OCI-LY7 (cell line): ENCODE measurements around the gene ACVR1B.

Experiments used
- CTCF ChIP-seq: fragments of 200-600 bp; sonication (generic); conservative IDR thresholded peaks from 2 replicates; pipeline ENCODE4 v1.5.1; 2014; ENCODE audit warnings: mild to moderate bottlenecking, antibody characterized with exemption, low read length, moderate library complexity, mixed read lengths
- EZH2phosphoT487 ChIP-seq: fragments of 200-600 bp; sonication (generic); IDR thresholded peaks from 2 replicates; pipeline ENCODE4 v1.6.1; 2018; ENCODE audit warnings: low read depth, borderline replicate concordance, mild to moderate bottlenecking, mixed run types, antibody characterized with exemption, low read length, moderate library complexity, mixed read lengths

- TF ChIP-seq CTCF (0 out of 2 replicates have a peak, but pooled peaks have one; percentile 15), EZH2phosphoT487 (no peak)
Measured at GRCh38 chr12:52037248-52037861, 85.9 kb downstream of the ACVR1B start.
